ENCODE results near the gene KRTAP10-12. TPM values are rescaled to one million over a fixed set of nuclear protein-coding genes. Genes with fewer than 3 reads are reported as not detected.
"Not testable (repeated sequence)": the region's sequence is repeated elsewhere in the genome, so short reads cannot be mapped to it uniquely, and the experiment has no call there.

The KRTAP10-12 gene
- total and polyA plus RNA-seq, 2 experiments from 2014 or later: not detected

GRCh38 chr21:44657635-44658540 lies 39.1 kb upstream of the KRTAP10-12 start, which contains the start of gene KRTAP12-3:
Gene KRTAP12-3 (plus strand): TSS chr21:44657932. CDS start chr21:44657980, 48 bp downstream.
- H3K4me3 ChIP-seq: no peak within 1 kb of the TSS
- no peaks in the 10 kb centered on the region for H3K27me3 ChIP-seq
- DNase-seq (ENCODE audit: low read depth in 1 of 2, low spot score in 1 of 2): no peak
- no peaks in the 10 kb centered on the region for H3K4me1 ChIP-seq (ENCODE audit: low read depth)
- no peaks in the 10 kb centered on the region for H3K9me3 ChIP-seq (ENCODE audit: low read depth)
- no peaks in the 10 kb centered on the region for H3K36me3 ChIP-seq
- H3K27ac ChIP-seq: no peak within 1 kb of the TSS
- TF ChIP-seq, protein P1, sequence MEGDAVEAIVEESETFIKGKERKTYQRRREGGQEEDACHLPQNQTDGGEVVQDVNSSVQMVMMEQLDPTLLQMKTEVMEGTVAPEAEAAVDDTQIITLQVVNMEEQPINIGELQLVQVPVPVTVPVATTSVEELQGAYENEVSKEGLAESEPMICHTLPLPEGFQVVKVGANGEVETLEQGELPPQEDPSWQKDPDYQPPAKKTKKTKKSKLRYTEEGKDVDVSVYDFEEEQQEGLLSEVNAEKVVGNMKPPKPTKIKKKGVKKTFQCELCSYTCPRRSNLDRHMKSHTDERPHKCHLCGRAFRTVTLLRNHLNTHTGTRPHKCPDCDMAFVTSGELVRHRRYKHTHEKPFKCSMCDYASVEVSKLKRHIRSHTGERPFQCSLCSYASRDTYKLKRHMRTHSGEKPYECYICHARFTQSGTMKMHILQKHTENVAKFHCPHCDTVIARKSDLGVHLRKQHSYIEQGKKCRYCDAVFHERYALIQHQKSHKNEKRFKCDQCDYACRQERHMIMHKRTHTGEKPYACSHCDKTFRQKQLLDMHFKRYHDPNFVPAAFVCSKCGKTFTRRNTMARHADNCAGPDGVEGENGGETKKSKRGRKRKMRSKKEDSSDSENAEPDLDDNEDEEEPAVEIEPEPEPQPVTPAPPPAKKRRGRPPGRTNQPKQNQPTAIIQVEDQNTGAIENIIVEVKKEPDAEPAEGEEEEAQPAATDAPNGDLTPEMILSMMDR (IDR thresholded peaks at IDR 0.05; ENCODE audit: low read depth, low read length): no peak

DNA sequence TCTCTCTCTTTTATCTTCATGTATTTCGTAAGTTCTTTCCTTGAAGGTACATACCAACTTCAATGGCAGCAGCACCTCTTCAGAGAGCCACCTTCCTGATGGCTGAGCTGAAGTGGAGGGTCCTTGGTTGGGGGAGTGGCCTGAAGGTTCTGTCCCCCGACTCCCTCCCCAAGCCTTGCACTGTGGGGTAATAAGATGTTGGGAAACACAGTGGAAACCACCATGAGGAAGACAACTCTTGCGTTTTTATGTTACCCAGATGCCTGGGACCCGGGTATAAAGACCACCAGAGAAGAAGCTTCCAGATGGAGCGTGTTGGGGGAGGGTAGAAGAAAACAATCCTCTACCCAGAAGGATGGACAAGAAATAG lies 38.4 kb upstream of the KRTAP10-12 start:
- Histone ChIP-seq H3K4me1 (ENCODE audit: low read depth) (no peaks in the 10 kb centered on the region), H3K27me3 (no peaks in the 10 kb centered on the region), H3K4me3 (no peak overlapping the region), H3K27ac (no peak overlapping the region), H3K9me3 (ENCODE audit: low read depth) (no peaks in the 10 kb centered on the region), H3K36me3 (no peaks in the 10 kb centered on the region)
- TF ChIP-seq, protein P1 (IDR thresholded peaks at IDR 0.05; ENCODE audit: low read depth, low read length): no peak
- DNase-seq (ENCODE audit: low read depth in 1 of 2, low spot score in 1 of 2): no peak

DNA sequence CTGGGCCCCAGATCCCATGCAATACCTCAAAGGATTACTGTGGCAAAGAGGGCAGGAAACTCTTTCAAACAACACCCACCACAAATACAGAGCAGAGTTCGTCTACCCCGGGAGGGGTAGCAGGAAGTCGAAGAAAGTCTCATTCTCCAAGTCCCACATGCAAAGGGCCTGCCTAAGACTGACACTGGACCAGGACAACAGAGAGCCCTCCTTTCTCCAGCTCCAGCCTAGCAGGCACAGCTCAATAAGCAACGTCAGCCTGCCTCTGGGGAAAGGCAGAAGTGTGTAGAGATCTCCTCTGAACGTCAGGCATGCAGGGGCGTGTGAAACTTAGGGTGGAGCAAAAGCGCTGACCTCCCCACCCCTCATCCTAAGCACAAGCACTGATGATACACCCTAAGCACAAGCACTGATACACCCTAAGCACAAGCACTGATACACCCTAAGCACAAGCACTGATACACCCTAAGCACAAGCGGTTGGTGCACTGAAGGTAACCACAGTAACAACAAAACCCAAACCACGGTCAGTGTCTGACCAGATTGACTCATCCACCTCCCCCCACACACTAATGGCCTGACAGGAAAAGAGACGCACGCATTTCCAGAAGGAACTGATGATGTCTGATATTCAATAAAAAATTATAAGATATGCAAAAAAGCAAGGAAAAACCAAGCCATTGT lies 37.9 kb upstream of the KRTAP10-12 start:
- H3K9me3 ChIP-seq (ENCODE audit: low read depth): no peaks in the 10 kb centered on the region
- DNase-seq (ENCODE audit: low read depth in 1 of 2, low spot score in 1 of 2): no peak

GRCh38 chr21:44661567-44661966 lies 35.4 kb upstream of the KRTAP10-12 start:
- not testable (repeated sequence) for H3K27me3 ChIP-seq; H3K9me3 ChIP-seq (ENCODE audit: low read depth); H3K36me3 ChIP-seq; H3K4me3 ChIP-seq; H3K27ac ChIP-seq; H3K4me1 ChIP-seq (ENCODE audit: low read depth); DNase-seq (ENCODE audit: low read depth in 1 of 2, low spot score in 1 of 2)

More for the DNA sequence above, 37.9 kb upstream of the KRTAP10-12 start:
- no peaks in the 10 kb centered on the region for H3K27me3 ChIP-seq
- TF ChIP-seq, protein P1 (IDR thresholded peaks at IDR 0.05; ENCODE audit: low read depth, low read length): no peak
- no peaks in the 10 kb centered on the region for H3K36me3 ChIP-seq
- no peak overlapping the region for H3K4me3 ChIP-seq
- H3K4me1 ChIP-seq (ENCODE audit: low read depth): no peaks in the 10 kb centered on the region
- no peak overlapping the region for H3K27ac ChIP-seq

GRCh38 chr21:44664691-44665090 lies 32.3 kb upstream of the KRTAP10-12 start:
- H3K36me3 ChIP-seq: no peaks in the 10 kb centered on the region
- H3K27ac ChIP-seq: no peak overlapping the region
- H3K27me3 ChIP-seq: no peaks in the 10 kb centered on the region
- TF ChIP-seq, protein P1 (IDR thresholded peaks at IDR 0.05; ENCODE audit: low read depth, low read length): no peak
- no peaks in the 10 kb centered on the region for H3K4me1 ChIP-seq (ENCODE audit: low read depth)
- no peak for DNase-seq (ENCODE audit: low read depth in 1 of 2, low spot score in 1 of 2)
- no peaks in the 10 kb centered on the region for H3K9me3 ChIP-seq (ENCODE audit: low read depth)
- no peak overlapping the region for H3K4me3 ChIP-seq

All from cardiac muscle cell (in vitro differentiated cells and primary cell).